T-cell (primary cell): Measurements from ENCODE around the gene ASS1. TPM values are rescaled to one million over a fixed set of nuclear protein-coding genes. Genes with fewer than 3 reads are reported as not detected.

Source experiments
- ATAC-seq, 4 experiments: fragments of 200-7000 bp in 3 of 4; fragments of 150-1000 bp in 1 of 4; cut with Tn5 transposase; replicated peaks in 1 of 4; 1 replicate in 3 of 4; 2 replicates in 1 of 4; pipeline ENCODE4 v1.10.0; 2021; ENCODE audit warnings: moderate library complexity in 3 of 4, mild to moderate bottlenecking in 2 of 4, moderate number of reproducible peaks in 1 of 4
- CTCF ChIA-PET, 2 donors: fragments of 300-600 bp; sonication (Branson Sonifier 250); formaldehyde crosslinking; loops; one replicate each; lab custom pipeline; 2022; ENCODE audit warnings: antibody characterized with exemption in 2 of 2; lab: Charles Lee
- POLR2A ChIA-PET, 2 donors: fragments of 300-600 bp; sonication (Branson Sonifier 250); formaldehyde crosslinking; loops; one replicate each; lab custom pipeline; 2022; ENCODE audit warnings: antibody characterized with exemption in 2 of 2; lab: Charles Lee
- DNase-seq, 35 experiments: peaks; one replicate each; pipeline versions ENCODE4 v3.0.0 to v3.0.0-alpha.2; 2013 to 2023
- H3K27ac ChIP-seq: one replicate; pipeline ENCODE4 v1.5.1; 2013; ENCODE audit warnings: low read length
- H3K27me3 ChIP-seq, 2 experiments: replicated peaks in 1 of 2; 1 replicate in 1 of 2; 2 replicates in 1 of 2; pipeline versions ENCODE4 v1.6.1 to v1.7.0; 2013; ENCODE audit warnings: low read length in 1 of 2, mixed read lengths in 1 of 2; ENCODE audit not compliant: control insufficient read depth in 2 of 2, insufficient read depth in 2 of 2; ENCODE audit errors: extremely low read depth in 1 of 2
- H3K36me3 ChIP-seq, 2 donors: 1 replicate in 1 of 2; 2 replicates in 1 of 2; pipeline versions ENCODE4 v1.6.1 to v1.7.0; 2013; ENCODE audit warnings: low read length in 1 of 2; ENCODE audit not compliant: control insufficient read depth in 2 of 2, insufficient read depth in 1 of 2; ENCODE audit errors: extremely low read depth in 1 of 2
- H3K4me1 ChIP-seq, 2 experiments: 1 replicate in 1 of 2; 2 replicates in 1 of 2; pipeline versions ENCODE4 v1.6.1 to v1.7.0; 2013; ENCODE audit warnings: low read length in 2 of 2, mixed read lengths in 1 of 2; ENCODE audit not compliant: insufficient read depth in 2 of 2, control insufficient read depth in 1 of 2; ENCODE audit errors: extremely low read depth in 1 of 2
- H3K4me3 ChIP-seq, 2 donors: 1 replicate in 1 of 2; 2 replicates in 1 of 2; pipeline versions ENCODE4 v1.5.1 to v1.7.0; 2013; ENCODE audit warnings: mild to moderate bottlenecking in 2 of 2, low read length in 1 of 2, moderate library complexity in 1 of 2; ENCODE audit not compliant: control insufficient read depth in 1 of 2; ENCODE audit errors: extremely low read depth in 1 of 2
- H3K9me3 ChIP-seq: 2 replicates; pipeline ENCODE4 v1.7.0; 2013
- H3K27ac Mint-ChIP-seq, 2 donors: one replicate each; pipeline ENCODE4 v1.8.0; 2020 to 2021; ENCODE audit warnings: mild to moderate bottlenecking in 2 of 2, mixed read lengths in 2 of 2
- H3K27me3 Mint-ChIP-seq, 2 donors: one replicate each; pipeline ENCODE4 v1.8.0; 2021 to 2022; ENCODE audit warnings: mixed read lengths in 2 of 2
- H3K36me3 Mint-ChIP-seq: one replicate; pipeline ENCODE4 v1.8.0; 2021; ENCODE audit warnings: mixed read lengths
- H3K4me1 Mint-ChIP-seq, 3 donors: one replicate each; pipeline ENCODE4 v1.8.0; 2020 to 2022; ENCODE audit warnings: mixed read lengths in 3 of 3, mild to moderate bottlenecking in 1 of 3
- H3K4me3 Mint-ChIP-seq, 3 donors: one replicate each; pipeline ENCODE4 v1.8.0; 2020 to 2022; ENCODE audit warnings: mild to moderate bottlenecking in 3 of 3, mixed read lengths in 3 of 3, moderate library complexity in 3 of 3
- H3K9me3 Mint-ChIP-seq, 3 donors: one replicate each; pipeline ENCODE4 v1.8.0; 2020 to 2022; ENCODE audit warnings: mixed read lengths in 3 of 3
- WGBS: methylation state at CpG from one replicate; pipeline ENCODE4 v1.1.5; 2013; ENCODE audit warnings: missing lambda C conversion rate; ENCODE audit not compliant: insufficient coverage; 5-methylcytosine and 5-hydroxymethylcytosine counted together
- total RNA-seq, 35 experiments: library from RNA in 6 of 35; stranded (reverse) in 6 of 35; fragments of 120-200 nt in 1 of 35; gene quantifications; one replicate each; pipeline versions ENCODE4 v1.2.1 to v1.2.4 and lab custom pipeline; 2013 to 2026

The ASS1 gene
- total RNA-seq, 5 donors from 2014 or later (not counting 1 experiment from before 2014, with no cell fraction given) = 0.92 to 2.1 (median 1.2) TPM; not detected in 2

- Histone ChIP-seq H3K4me3 (no peak overlapping the region), H3K27me3 (peaks cover 0 to 63% of the 10 kb centered on the region in 2 experiments), H3K4me1 (no peaks in the 10 kb centered on the region), H3K36me3 (no peaks in the 10 kb centered on the region), H3K27ac (no peak overlapping the region), H3K9me3 (no peaks in the 10 kb centered on the region)
- H3K36me3 Mint-ChIP-seq = no peaks in the 10 kb centered on the region
- POLR2A ChIA-PET = no interaction called here
- no peak overlapping the region for H3K4me3 Mint-ChIP-seq
- H3K27me3 Mint-ChIP-seq = peaks cover 4 to 30% of the 10 kb centered on the region in 2 donors
- 74% methylated on average over 3 of the region's 5 CpGs for WGBS
- H3K4me1 Mint-ChIP-seq = no peaks in the 10 kb centered on the region
- H3K9me3 Mint-ChIP-seq = no peaks in the 10 kb centered on the region
- DNase-seq = no peak
- no peak overlapping the region for H3K27ac Mint-ChIP-seq
- CTCF ChIA-PET = no interaction called here
- ATAC-seq = no peak
Observed at GRCh38 chr9:130519927-130520326, 75.2 kb downstream of the ASS1 start.

GRCh38 chr9:130521715-130522114 lies 77.0 kb downstream of the ASS1 start:
- ATAC-seq (no peak), DNase-seq (no peak)
- no peaks in the 10 kb centered on the region for H3K36me3 Mint-ChIP-seq
- peaks cover 0 to 59% of the 10 kb centered on the region in 2 experiments for H3K27me3 ChIP-seq
- no peak overlapping the region for H3K4me3 Mint-ChIP-seq
- no peaks in the 10 kb centered on the region for H3K4me1 Mint-ChIP-seq
- H3K27ac Mint-ChIP-seq = no peak overlapping the region
- no peaks in the 10 kb centered on the region for H3K4me1 ChIP-seq
- POLR2A ChIA-PET = no interaction called here
- H3K27me3 Mint-ChIP-seq = peaks cover 5 to 35% of the 10 kb centered on the region in 2 donors
- 40% methylated on average over 1 of the region's 5 CpGs for WGBS
- H3K36me3 ChIP-seq = no peaks in the 10 kb centered on the region
- no peaks in the 10 kb centered on the region for H3K9me3 Mint-ChIP-seq
- no peak overlapping the region for H3K27ac ChIP-seq
- CTCF ChIA-PET = no interaction called here
- H3K4me3 ChIP-seq = no peak overlapping the region
- no peaks in the 10 kb centered on the region for H3K9me3 ChIP-seq

GRCh38 chr9:130522233-130522808 lies 77.6 kb downstream of the ASS1 start:
- H3K36me3 ChIP-seq = no peaks in the 10 kb centered on the region
- no peak overlapping the region for H3K4me3 ChIP-seq
- CTCF ChIA-PET = no interaction called here
- Mint-ChIP-seq H3K27me3 (peaks cover 9 to 39% of the 10 kb centered on the region in 2 donors), H3K27ac (no peak overlapping the region), H3K9me3 (no peaks in the 10 kb centered on the region), H3K4me3 (no peak overlapping the region), H3K36me3 (no peaks in the 10 kb centered on the region), H3K4me1 (no peaks in the 10 kb centered on the region)
- DNase-seq (no peak), ATAC-seq (no peak)
- H3K4me1 ChIP-seq = no peaks in the 10 kb centered on the region
- POLR2A ChIA-PET = interaction anchor here in 1 of 2 donors (0.6 kb wide), 1 partner anchor 304 kb away, joined by 3 read pairs; no protein-coding TSS in a partner anchor
- H3K27ac ChIP-seq = no peak overlapping the region
- H3K27me3 ChIP-seq = peaks cover 0 to 60% of the 10 kb centered on the region in 2 experiments
- 43% methylated on average over 1 of the region's 7 CpGs for WGBS
- H3K9me3 ChIP-seq = no peaks in the 10 kb centered on the region

- Mint-ChIP-seq H3K4me1 (no peaks in the 10 kb centered on the region), H3K4me3 (no peak overlapping the region), H3K27me3 (peaks cover 4 to 31% of the 10 kb centered on the region in 2 donors), H3K27ac (no peak overlapping the region), H3K36me3 (no peaks in the 10 kb centered on the region), H3K9me3 (no peaks in the 10 kb centered on the region)
- Histone ChIP-seq H3K9me3 (no peaks in the 10 kb centered on the region), H3K4me1 (no peaks in the 10 kb centered on the region), H3K27me3 (peaks cover 0 to 48% of the 10 kb centered on the region in 2 experiments), H3K36me3 (no peaks in the 10 kb centered on the region), H3K4me3 (no peak overlapping the region), H3K27ac (no peak overlapping the region)
- POLR2A ChIA-PET = no interaction called here
- CTCF ChIA-PET = no interaction called here
- ATAC-seq (no peak), DNase-seq (no peak)
- WGBS = 74% methylated on average over 5 of the region's 12 CpGs
Observed at GRCh38 chr9:130523921-130524320, 79.2 kb downstream of the ASS1 start.

- Histone ChIP-seq H3K4me1 (no peaks in the 10 kb centered on the region), H3K27me3 (peaks cover 0 to 47% of the 10 kb centered on the region in 2 experiments), H3K27ac (no peak overlapping the region), H3K36me3 (no peaks in the 10 kb centered on the region), H3K4me3 (no peak overlapping the region), H3K9me3 (no peaks in the 10 kb centered on the region)
- Mint-ChIP-seq H3K9me3 (no peaks in the 10 kb centered on the region), H3K4me3 (no peak overlapping the region), H3K27me3 (peaks cover 9 to 25% of the 10 kb centered on the region in 2 donors), H3K27ac (no peak overlapping the region), H3K36me3 (no peaks in the 10 kb centered on the region), H3K4me1 (no peaks in the 10 kb centered on the region)
- POLR2A ChIA-PET = no interaction called here
- ATAC-seq (no peak), DNase-seq (no peak)
- WGBS = 79% methylated on average over 12 of the region's 18 CpGs
- CTCF ChIA-PET = no interaction called here
Observed at GRCh38 chr9:130526193-130526853, 81.6 kb downstream of the ASS1 start.

GRCh38 chr9:130526854-130527650 lies 82.3 kb downstream of the ASS1 start:
- 87% methylated on average over 31 of the region's 31 CpGs for WGBS
- Mint-ChIP-seq H3K27ac (no peak overlapping the region), H3K4me1 (no peaks in the 10 kb centered on the region), H3K4me3 (no peak overlapping the region), H3K9me3 (no peaks in the 10 kb centered on the region), H3K36me3 (no peaks in the 10 kb centered on the region), H3K27me3 (peaks cover 9 to 27% of the 10 kb centered on the region in 2 donors)
- ATAC-seq (no peak), DNase-seq (no peak)
- no peaks in the 10 kb centered on the region for H3K4me1 ChIP-seq
- CTCF ChIA-PET = no interaction called here
- no peaks in the 10 kb centered on the region for H3K36me3 ChIP-seq
- no peak overlapping the region for H3K4me3 ChIP-seq
- H3K9me3 ChIP-seq = no peaks in the 10 kb centered on the region
- H3K27me3 ChIP-seq = peaks cover 0 to 47% of the 10 kb centered on the region in 2 experiments
- no peak overlapping the region for H3K27ac ChIP-seq
- POLR2A ChIA-PET = no interaction called here
